Dedifferentiated amniotic fluid mesenchymal stem cell (primary cell): ENCODE measurements around the gene MCC.

Source experiments
- DNase-seq: peaks from one replicate; pipeline ENCODE4 v3.0.0-alpha.2; 2016; ENCODE audit errors: extremely low spot score

MCC gene

GRCh38 chr5:113053511-113053995 is 434.7 kb downstream of the MCC start:
- DNase-seq = no peak

DNA sequence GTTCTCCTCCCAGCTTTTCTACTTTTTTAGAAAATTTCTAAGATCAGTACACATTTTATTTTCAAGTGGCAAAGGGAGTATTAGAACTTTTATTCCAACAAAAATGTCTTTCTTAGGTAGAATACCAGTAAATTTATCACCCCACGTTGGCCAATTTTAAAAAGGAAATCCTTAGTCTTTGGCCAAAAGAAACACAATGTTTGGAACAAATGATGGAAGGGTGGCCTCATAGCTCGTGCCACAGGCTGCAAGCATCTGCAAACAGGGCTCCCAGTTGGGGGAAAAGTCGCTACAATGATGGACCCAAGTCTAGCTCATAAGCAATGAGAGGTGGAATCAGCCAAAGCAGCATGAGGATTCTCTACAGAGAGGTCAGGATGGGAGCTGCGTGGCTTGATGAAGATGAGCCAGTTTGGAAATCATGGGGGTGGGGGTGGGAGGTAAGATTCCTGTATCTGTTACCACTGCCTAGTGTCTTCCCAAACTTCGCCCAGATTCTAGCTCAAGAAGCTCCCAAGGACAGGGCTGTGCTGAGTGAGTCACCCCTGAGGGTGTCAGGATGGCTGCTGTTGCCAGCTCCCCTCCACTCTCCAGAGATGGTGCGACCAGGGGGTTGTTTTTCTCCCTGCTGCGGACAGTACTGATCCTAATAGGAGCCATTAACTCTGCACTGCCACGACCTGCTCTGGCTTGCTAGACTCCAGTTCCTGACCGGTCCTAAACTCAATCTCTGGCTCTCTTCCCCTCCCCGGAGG is 436.0 kb downstream of the MCC start:
- no peak for DNase-seq

GRCh38 chr5:113050721-113051382 is 437.4 kb downstream of the MCC start:
- peak; percentile 20 for DNase-seq

GRCh38 chr5:113048931-113049330 is 439.3 kb downstream of the MCC start:
- no peak for DNase-seq

DNA sequence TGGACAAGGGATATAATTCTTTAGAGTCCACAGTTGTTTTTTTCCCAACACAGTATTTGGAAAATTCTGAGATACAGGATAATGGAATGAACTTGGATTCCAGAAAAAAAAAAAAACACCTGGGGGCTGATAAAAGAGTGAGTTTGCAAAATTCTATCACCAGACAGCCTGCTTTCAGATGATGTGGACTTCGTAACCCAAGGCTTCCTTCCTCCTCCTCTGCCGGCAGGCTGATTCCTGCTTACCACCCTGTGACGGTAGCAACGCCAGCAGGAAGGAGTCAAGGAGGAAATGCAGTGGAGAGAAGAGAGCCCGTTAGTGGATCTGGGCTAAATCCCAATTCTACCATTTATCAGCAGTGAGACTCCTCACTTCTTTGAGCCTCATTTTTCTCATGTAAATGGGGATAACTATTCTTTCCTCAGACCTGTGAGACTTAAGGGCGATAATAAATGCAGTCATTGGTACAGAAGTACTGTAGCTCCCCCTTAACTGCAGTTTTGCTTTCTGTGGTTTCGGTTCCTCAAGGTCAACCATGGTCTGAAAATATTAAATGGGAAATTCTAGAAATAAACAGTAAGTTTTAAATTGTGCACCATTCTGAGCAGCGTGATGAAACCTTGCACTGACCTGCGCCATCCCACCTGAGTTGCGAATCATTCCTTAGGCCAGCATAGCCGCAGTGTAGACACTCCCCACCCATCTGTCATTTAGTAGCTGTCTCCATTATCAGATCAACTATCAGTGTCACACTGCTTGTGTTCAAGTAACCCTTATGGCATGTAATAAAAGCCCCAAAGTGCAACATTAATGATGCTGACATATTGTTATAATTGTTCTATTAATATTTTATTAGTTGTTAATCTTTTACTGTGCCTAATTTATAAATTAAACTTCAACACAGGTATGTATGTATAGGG is 440.3 kb downstream of the MCC start:
- no peak for DNase-seq

GRCh38 chr5:113047234-113047633 is 441.0 kb downstream of the MCC start:
- DNase-seq = no peak

- no peak for DNase-seq
Observed at GRCh38 chr5:113044776-113045465, 443.3 kb downstream of the MCC start.

- DNase-seq = no peak
Observed at GRCh38 chr5:113043491-113043931, 444.7 kb downstream of the MCC start.

DNA sequence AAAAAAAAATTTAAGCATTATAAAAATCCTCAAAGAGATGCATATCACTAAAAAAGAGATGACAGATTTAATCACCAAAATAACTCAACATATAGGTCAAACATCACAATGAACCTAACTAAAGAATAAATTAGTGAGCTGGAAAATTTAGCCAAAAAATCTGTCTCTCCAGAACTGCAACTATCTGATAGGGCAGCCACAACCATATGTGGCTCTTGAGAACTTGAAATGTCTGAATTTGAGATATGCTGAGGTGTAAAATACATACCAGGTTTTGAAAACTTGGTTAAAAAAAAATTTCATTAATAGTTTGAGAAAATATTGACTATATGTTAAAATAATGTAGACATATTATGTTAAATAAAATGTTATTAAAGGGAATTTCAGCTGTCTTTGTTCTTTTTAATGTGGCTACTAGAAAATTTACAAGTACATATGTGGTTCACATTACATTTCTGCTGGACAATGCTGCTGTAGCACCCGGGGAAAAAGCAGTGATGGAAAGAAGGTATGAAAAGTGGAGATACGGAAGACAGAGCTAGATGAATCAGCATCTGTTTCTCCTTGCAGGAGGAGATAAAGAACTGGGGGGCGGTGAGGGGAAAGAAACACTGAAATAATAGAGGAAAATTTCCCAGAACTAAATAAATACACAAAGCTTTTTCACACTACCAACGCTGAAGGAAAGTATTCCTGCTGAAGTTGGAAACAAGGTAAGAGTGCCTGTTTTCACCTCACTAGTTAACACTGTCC is 445.6 kb downstream of the MCC start:
- DNase-seq = no peak

DNA sequence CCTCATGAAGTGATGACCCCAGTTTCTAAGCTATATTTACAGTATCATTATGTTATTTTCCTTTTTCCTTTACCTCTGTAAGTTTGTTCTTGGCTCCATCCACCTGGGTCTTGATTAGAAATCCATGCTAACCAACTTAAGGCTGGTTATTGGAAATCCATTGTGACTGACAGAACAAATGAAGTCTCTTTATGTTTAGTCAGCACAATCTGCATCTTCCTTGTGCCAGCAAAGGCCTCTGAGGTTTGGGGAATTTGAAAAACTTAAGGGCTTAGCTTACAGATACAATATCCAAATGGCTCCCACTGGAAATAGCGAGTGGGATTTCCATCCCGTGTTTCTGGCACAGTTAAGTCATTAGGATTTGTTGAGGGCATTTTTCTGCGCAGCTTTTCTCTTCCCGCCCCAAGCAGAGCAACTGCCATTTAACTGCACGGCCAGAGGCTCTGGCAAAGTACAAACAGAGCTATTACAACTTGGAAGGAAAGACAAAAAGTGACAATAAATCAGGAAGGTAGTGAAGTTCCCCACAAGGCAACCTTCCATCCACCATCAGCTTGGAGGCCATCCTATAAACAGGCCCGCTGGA is 447.5 kb downstream of the MCC start:
- no peak for DNase-seq

- no peak for DNase-seq
Observed at GRCh38 chr5:113039934-113040285, 448.3 kb downstream of the MCC start.

GRCh38 chr5:113039229-113039933 is 448.9 kb downstream of the MCC start:
- no peak for DNase-seq

DNA sequence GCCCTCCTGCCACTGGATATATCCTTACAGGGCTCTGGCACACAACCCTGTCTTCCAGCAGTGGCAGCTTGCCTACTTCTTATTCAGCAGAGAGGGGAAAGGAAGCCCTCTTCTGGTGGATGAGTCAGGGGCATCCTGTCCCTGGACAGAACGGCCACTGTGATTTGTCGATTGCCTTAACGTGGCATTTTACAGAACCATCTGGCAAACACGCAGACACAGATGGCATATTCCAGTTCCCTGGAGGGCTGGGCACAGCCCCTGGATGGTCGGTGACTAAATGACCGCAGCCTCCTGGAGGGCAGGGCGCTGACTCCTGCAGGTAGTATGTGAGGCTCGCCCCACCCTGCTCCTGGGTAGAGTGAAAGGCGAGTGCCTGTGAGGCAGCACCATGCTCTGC is 449.5 kb downstream of the MCC start:
- no peak for DNase-seq

GRCh38 chr5:113038136-113038535 is 450.1 kb downstream of the MCC start:
- no peak for DNase-seq

GRCh38 chr5:113036826-113037225 is 451.4 kb downstream of the MCC start:
- no peak for DNase-seq

GRCh38 chr5:113036321-113036720 is 451.9 kb downstream of the MCC start:
- DNase-seq = no peak

GRCh38 chr5:113035096-113035495 is 453.2 kb downstream of the MCC start:
- no peak for DNase-seq

- DNase-seq = no peak
Observed at GRCh38 chr5:113034182-113034773, 454.0 kb downstream of the MCC start.

DNA sequence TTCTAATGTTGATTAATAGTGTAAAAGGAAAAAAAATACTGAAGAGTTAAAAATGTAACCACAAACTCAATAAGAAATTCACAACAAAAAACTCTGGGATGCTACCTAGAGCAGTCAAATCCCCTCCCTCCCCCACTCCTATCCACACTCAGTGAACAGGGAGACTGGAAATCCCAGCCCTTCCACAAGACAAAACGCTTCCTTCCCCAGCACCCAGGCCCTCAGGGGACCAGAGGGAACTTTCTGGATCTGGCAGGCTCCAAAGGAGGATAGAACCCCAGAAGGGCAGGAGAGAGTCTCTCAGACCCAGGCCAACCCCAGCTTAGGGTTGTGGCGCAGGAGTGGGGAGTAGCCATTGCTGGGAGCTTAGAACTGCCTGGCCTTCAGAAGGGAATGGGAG is 456.7 kb downstream of the MCC start:
- DNase-seq = no peak

DNA sequence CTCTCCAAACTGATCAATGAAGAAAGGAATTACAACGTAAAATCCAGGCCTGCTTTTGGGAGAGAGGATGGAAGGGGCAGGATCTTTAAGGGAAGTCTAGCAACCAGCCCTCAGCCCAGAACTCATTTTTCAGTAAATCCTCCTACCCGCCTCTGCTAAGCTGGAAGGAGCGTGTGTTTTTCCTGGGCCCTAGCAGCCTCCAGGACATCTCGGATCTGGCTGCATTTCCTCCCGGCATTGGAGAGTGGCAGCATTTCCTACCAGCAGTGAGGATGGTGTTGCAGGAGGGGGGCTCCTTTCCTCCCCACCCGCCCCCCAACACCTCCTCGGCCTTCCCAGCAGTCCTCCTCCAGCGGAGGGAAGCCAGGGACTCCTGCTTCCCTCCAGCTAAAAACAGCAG is 457.1 kb downstream of the MCC start:
- no peak for DNase-seq
